Upper lobe of left lung (tissue), 6 donors: ENCODE measurements around the gene SNRNP70. TPM values are rescaled to one million over a fixed set of nuclear protein-coding genes. Genes with fewer than 3 reads are reported as not detected.

Experiments
- ATAC-seq, 2 donors: fragments of 200-7000 bp; cut with Tn5 transposase; one replicate each; pipeline ENCODE4 v1.9.1; 2022; ENCODE audit warnings: mild to moderate bottlenecking in 2 of 2, moderate library complexity in 2 of 2; ENCODE audit not compliant: low FRiP score in 2 of 2
- DNase-seq, 2 donors: peaks; one replicate each; pipeline ENCODE4 v3.0.0-alpha.2; 2019 to 2020
- H3K27ac ChIP-seq, 4 donors: fragments of 200-600 bp; sonication (generic); one replicate each; pipeline ENCODE4 v1.5.1; 2016 to 2019
- H3K27me3 ChIP-seq, 4 donors: fragments of 200-600 bp; sonication (generic); one replicate each; pipeline ENCODE4 v1.5.1; 2017 to 2019
- H3K36me3 ChIP-seq, 4 donors: fragments of 200-600 bp; sonication (generic); one replicate each; pipeline ENCODE4 v1.5.1; 2016 to 2019
- H3K4me1 ChIP-seq, 4 donors: fragments of 200-600 bp; sonication (generic); one replicate each; pipeline ENCODE4 v1.5.1; 2018 to 2019
- H3K4me3 ChIP-seq, 4 donors: fragments of 200-600 bp; sonication (generic); one replicate each; pipeline ENCODE4 v1.5.1; 2017 to 2019; ENCODE audit warnings: mild to moderate bottlenecking in 2 of 4, moderate library complexity in 1 of 4
- H3K9me3 ChIP-seq, 4 donors: fragments of 200-600 bp; sonication (generic); one replicate each; pipeline ENCODE4 v1.5.1; 2018 to 2019
- EP300 ChIP-seq, 4 donors: sonication (generic); formaldehyde crosslinking; IDR thresholded peaks; one replicate each; pipeline ENCODE4 v1.5.1; 2017; ENCODE audit warnings: antibody characterized with exemption in 4 of 4, control low read depth in 2 of 4
- POLR2A ChIP-seq, 4 donors: fragments of 450-650 bp; IDR thresholded peaks; one replicate each; pipeline ENCODE4 v1.5.1; 2016 to 2017; ENCODE audit warnings: antibody characterized with exemption in 4 of 4, mild to moderate bottlenecking in 2 of 4
- POLR2AphosphoS5 ChIP-seq, 2 donors: sonication (generic); formaldehyde crosslinking; IDR thresholded peaks; one replicate each; pipeline ENCODE4 v1.5.1; 2017; ENCODE audit warnings: antibody characterized with exemption in 2 of 2
- WGBS, 2 donors: methylation state at CpG; one replicate each; pipeline ENCODE4 v1.1.5; 2017 to 2018; 5-methylcytosine and 5-hydroxymethylcytosine counted together
- total RNA-seq, 6 donors: library from RNA; depleted of rRNA in 4 of 6; stranded (reverse); fragments of >200 nt in 4 of 6; gene quantifications; one replicate each; pipeline versions ENCODE4 v1.1.0 to v1.2.1, GENCODE V29; 2016 to 2021
- TF ChIP-seq, protein P1 (sequence below), 6 experiments: fragments of 450-650 bp in 4 of 6; fragments of 200-600 bp in 2 of 6; sonication (generic) in 2 of 6; IDR thresholded peaks; one replicate each; pipeline ENCODE4 v1.5.1; 2016 to 2019; ENCODE audit warnings: antibody characterized with exemption in 6 of 6
- donor health status: DM: no; HTN: no; CAD: no; lungs with moderate emphysema.
- donor health status: DM: no; HTN: yes; CAD: no; lungs with severe emphysema.

Gene SNRNP70
- total RNA-seq, 6 donors from 2014 or later, result 147 to 1,500 (median 176) TPM

DNA sequence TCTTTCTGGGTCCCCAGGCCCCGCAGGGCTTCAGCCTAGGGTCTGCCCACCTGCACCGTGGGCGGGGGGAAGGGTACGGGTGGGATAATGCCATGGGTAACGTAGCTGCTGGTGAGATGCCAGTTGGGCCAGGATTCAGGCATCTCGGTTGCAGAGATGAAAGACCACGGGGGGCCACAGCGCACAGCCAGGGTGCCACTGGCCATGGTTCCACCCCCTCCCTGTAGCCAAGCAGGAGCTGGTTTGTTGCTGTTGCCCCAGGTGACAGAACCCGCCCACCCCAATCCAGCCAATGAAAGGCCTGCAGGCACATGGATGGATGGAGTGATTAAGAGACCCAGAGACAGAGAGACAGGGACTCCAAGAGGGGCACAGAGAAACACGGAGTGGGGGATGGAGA lies 26.7 kb upstream of the SNRNP70 start:
- peaks cover 16 to 27% (median 22%) of the 10 kb centered on the region in 4 donors for H3K4me1 ChIP-seq
- H3K36me3 ChIP-seq, result no peaks in the 10 kb centered on the region
- DNase-seq, result no peak
- WGBS, 2 donors, result 40 to 52% methylated on average over 7 to 10 of the region's 10 CpGs
- no peaks in the 10 kb centered on the region for H3K9me3 ChIP-seq
- peaks cover 0 to 15% (median 3%) of the 10 kb centered on the region in 4 donors for H3K27me3 ChIP-seq
- TF ChIP-seq POLR2A (IDR thresholded peaks at IDR 0.05), result no peak
- no peak for TF ChIP-seq EP300 (IDR thresholded peaks at IDR 0.05)
- TF ChIP-seq, protein P1, sequence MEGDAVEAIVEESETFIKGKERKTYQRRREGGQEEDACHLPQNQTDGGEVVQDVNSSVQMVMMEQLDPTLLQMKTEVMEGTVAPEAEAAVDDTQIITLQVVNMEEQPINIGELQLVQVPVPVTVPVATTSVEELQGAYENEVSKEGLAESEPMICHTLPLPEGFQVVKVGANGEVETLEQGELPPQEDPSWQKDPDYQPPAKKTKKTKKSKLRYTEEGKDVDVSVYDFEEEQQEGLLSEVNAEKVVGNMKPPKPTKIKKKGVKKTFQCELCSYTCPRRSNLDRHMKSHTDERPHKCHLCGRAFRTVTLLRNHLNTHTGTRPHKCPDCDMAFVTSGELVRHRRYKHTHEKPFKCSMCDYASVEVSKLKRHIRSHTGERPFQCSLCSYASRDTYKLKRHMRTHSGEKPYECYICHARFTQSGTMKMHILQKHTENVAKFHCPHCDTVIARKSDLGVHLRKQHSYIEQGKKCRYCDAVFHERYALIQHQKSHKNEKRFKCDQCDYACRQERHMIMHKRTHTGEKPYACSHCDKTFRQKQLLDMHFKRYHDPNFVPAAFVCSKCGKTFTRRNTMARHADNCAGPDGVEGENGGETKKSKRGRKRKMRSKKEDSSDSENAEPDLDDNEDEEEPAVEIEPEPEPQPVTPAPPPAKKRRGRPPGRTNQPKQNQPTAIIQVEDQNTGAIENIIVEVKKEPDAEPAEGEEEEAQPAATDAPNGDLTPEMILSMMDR (IDR thresholded peaks at IDR 0.05), result no peak
- TF ChIP-seq POLR2AphosphoS5 (IDR thresholded peaks at IDR 0.05), result no peak
- H3K27ac ChIP-seq, result no peak overlapping the region
- no peak overlapping the region for H3K4me3 ChIP-seq
- no peak for ATAC-seq

- Histone ChIP-seq H3K27me3 (peaks cover 0 to 20% (median 3%) of the 10 kb centered on the region in 4 donors), H3K4me1 (peaks cover 16 to 27% (median 22%) of the 10 kb centered on the region in 4 donors), H3K4me3 (no peak overlapping the region), H3K9me3 (no peaks in the 10 kb centered on the region), H3K36me3 (no peaks in the 10 kb centered on the region), H3K27ac (no peak overlapping the region)
- ATAC-seq (no peak), DNase-seq (no peak)
- TF ChIP-seq EP300 (IDR thresholded peaks at IDR 0.05) (no peak), POLR2AphosphoS5 (IDR thresholded peaks at IDR 0.05) (no peak), POLR2A (IDR thresholded peaks at IDR 0.05) (no peak)
- TF ChIP-seq, protein P1 (IDR thresholded peaks at IDR 0.05), result no peak
- 46 to 64% methylated on average over 9 of the region's 9 CpGs for WGBS, 2 donors
Measured at GRCh38 chr19:49059053-49059452, 26.2 kb upstream of the SNRNP70 start.

GRCh38 chr19:49061000-49061399 lies 24.3 kb upstream of the SNRNP70 start:
- H3K27ac ChIP-seq, result no peak overlapping the region
- ATAC-seq, result no peak
- peaks cover 24 to 33% (median 27%) of the 10 kb centered on the region in 4 donors for H3K4me1 ChIP-seq
- H3K4me3 ChIP-seq, result no peak overlapping the region
- TF ChIP-seq EP300 (IDR thresholded peaks at IDR 0.05) (no peak), POLR2AphosphoS5 (IDR thresholded peaks at IDR 0.05) (no peak), POLR2A (IDR thresholded peaks at IDR 0.05) (no peak)
- TF ChIP-seq, protein P1 (IDR thresholded peaks at IDR 0.05), result no peak
- H3K9me3 ChIP-seq, result no peaks in the 10 kb centered on the region
- H3K27me3 ChIP-seq, result peaks cover 3 to 32% (median 12%) of the 10 kb centered on the region in 4 donors
- H3K36me3 ChIP-seq, result no peaks in the 10 kb centered on the region
- DNase-seq, result no peak
- 75 to 100% methylated on average over 2 of the region's 2 CpGs for WGBS, 2 donors

GRCh38 chr19:49061445-49061844 lies 23.8 kb upstream of the SNRNP70 start:
- TF ChIP-seq, protein P1 (IDR thresholded peaks at IDR 0.05), result no peak
- TF ChIP-seq EP300 (IDR thresholded peaks at IDR 0.05), result no peak

GRCh38 chr19:49064029-49064629 lies 21.1 kb upstream of the SNRNP70 start:
- peaks cover 7 to 10% (median 8%) of the 10 kb centered on the region in 4 donors for H3K4me1 ChIP-seq
- peaks cover 3 to 19% (median 9%) of the 10 kb centered on the region in 4 donors for H3K27me3 ChIP-seq
- TF ChIP-seq POLR2A (IDR thresholded peaks at IDR 0.05) (peak in 1 of 4 donors; percentile 20), EP300 (IDR thresholded peaks at IDR 0.05) (no peak), POLR2AphosphoS5 (IDR thresholded peaks at IDR 0.05) (no peak)
- TF ChIP-seq, protein P1 (IDR thresholded peaks at IDR 0.05), result no peak
- ATAC-seq, result peak; percentile 34 to 75
- no peaks in the 10 kb centered on the region for H3K36me3 ChIP-seq
- 48 to 53% methylated on average over 6 to 10 of the region's 10 CpGs for WGBS, 2 donors
- DNase-seq, result peak in 1 of 2 donors; percentile 57
- H3K9me3 ChIP-seq, result no peaks in the 10 kb centered on the region
- H3K27ac ChIP-seq, result peak overlapping the region; percentile 1 to 29 (median 10)
- H3K4me3 ChIP-seq, result peak overlapping the region in 3 of 4 donors; percentile 26 to 36 (median 33)

More at GRCh38 chr19:49061445-49061844, 23.8 kb upstream of the SNRNP70 start:
- Histone ChIP-seq H3K4me1 (peaks cover 24 to 29% (median 24%) of the 10 kb centered on the region in 4 donors), H3K4me3 (no peak overlapping the region), H3K9me3 (no peaks in the 10 kb centered on the region), H3K36me3 (no peaks in the 10 kb centered on the region), H3K27ac (no peak overlapping the region), H3K27me3 (peaks cover 3 to 32% (median 12%) of the 10 kb centered on the region in 4 donors)
- ATAC-seq (no peak), DNase-seq (peak in 1 of 2 donors; percentile 76)
- 55 to 59% methylated on average over 5 to 24 of the region's 25 CpGs for WGBS, 2 donors
